Skeletal muscle tissue (tissue), 4 donors: Measurements from ENCODE around the gene PDCD10. TPM values are rescaled to one million over a fixed set of nuclear protein-coding genes. Genes with fewer than 3 reads are reported as not detected.

Experiments
- H3K27ac ChIP-seq: one replicate; pipeline ENCODE4 v1.7.0; 2013; ENCODE audit warnings: mild to moderate bottlenecking, low read depth, low read length, inconsistent platforms
- H3K27me3 ChIP-seq, 3 donors: one replicate each; pipeline ENCODE4 v1.7.0; 2013; ENCODE audit warnings: low read length in 3 of 3; ENCODE audit not compliant: control insufficient read depth in 3 of 3, insufficient read depth in 3 of 3
- H3K36me3 ChIP-seq, 3 donors: one replicate each; pipeline ENCODE4 v1.7.0; 2013; ENCODE audit warnings: low read length in 3 of 3; ENCODE audit not compliant: control insufficient read depth in 3 of 3, insufficient read depth in 3 of 3
- H3K4me1 ChIP-seq, 3 donors: one replicate each; pipeline ENCODE4 v1.7.0; 2013; ENCODE audit warnings: low read length in 3 of 3, mild to moderate bottlenecking in 3 of 3; ENCODE audit not compliant: control insufficient read depth in 3 of 3, insufficient read depth in 3 of 3
- H3K4me3 ChIP-seq, 3 donors: one replicate each; pipeline ENCODE4 v1.7.0; 2013; ENCODE audit warnings: low read length in 3 of 3
- H3K9ac ChIP-seq, 3 donors: one replicate each; pipeline ENCODE4 v1.7.0; 2013; ENCODE audit warnings: low read length in 3 of 3, mild to moderate bottlenecking in 3 of 3, moderate library complexity in 2 of 3, low read depth in 1 of 3
- H3K9me3 ChIP-seq, 3 donors: one replicate each; pipeline ENCODE4 v1.7.0; 2013; ENCODE audit warnings: low read length in 3 of 3; ENCODE audit not compliant: control insufficient read depth in 3 of 3
- total RNA-seq: library from RNA; depleted of rRNA; stranded (reverse); fragments of >200 nt; gene quantifications from one replicate; pipeline ENCODE4 v1.2.3, GENCODE V29; 2014
- donor health status: Osteomylitis.

The PDCD10 gene
- total RNA-seq, 1 donor from 2014 or later, result 37.1 TPM

- H3K4me3 ChIP-seq, result no peak overlapping the region
- no peaks in the 10 kb centered on the region for H3K27me3 ChIP-seq
- H3K36me3 ChIP-seq, result peaks cover 0 to 16% (median 8%) of the 10 kb centered on the region in 3 donors
- no peaks in the 10 kb centered on the region for H3K9me3 ChIP-seq
- no peaks in the 10 kb centered on the region for H3K4me1 ChIP-seq
- no peak overlapping the region for H3K27ac ChIP-seq
- H3K9ac ChIP-seq, result no peak overlapping the region
These were observed 16.1 kb downstream of the PDCD10 start for GRCh38 chr3:167718582-167718981.

GRCh38 chr3:167716920-167717319, 17.8 kb downstream of the PDCD10 start:
- no peaks in the 10 kb centered on the region for H3K4me1 ChIP-seq
- no peak overlapping the region for H3K9ac ChIP-seq
- no peaks in the 10 kb centered on the region for H3K9me3 ChIP-seq
- no peak overlapping the region for H3K27ac ChIP-seq
- no peak overlapping the region for H3K4me3 ChIP-seq
- H3K27me3 ChIP-seq, result no peaks in the 10 kb centered on the region
- peaks cover 0 to 16% (median 8%) of the 10 kb centered on the region in 3 donors for H3K36me3 ChIP-seq

GRCh38 chr3:167714871-167715270, 19.8 kb downstream of the PDCD10 start:
- Histone ChIP-seq H3K9ac (no peak overlapping the region), H3K36me3 (peaks cover under 1 to 15% (median 10%) of the 10 kb centered on the region in 3 donors), H3K27ac (no peak overlapping the region), H3K27me3 (no peaks in the 10 kb centered on the region), H3K9me3 (no peaks in the 10 kb centered on the region), H3K4me1 (no peaks in the 10 kb centered on the region), H3K4me3 (no peak overlapping the region)

GRCh38 chr3:167712445-167712844, 22.2 kb downstream of the PDCD10 start:
- Histone ChIP-seq H3K9me3 (no peaks in the 10 kb centered on the region), H3K27me3 (no peaks in the 10 kb centered on the region), H3K4me1 (no peaks in the 10 kb centered on the region), H3K4me3 (no peak overlapping the region), H3K36me3 (peaks cover 8 to 10% (median 8%) of the 10 kb centered on the region in 3 donors), H3K9ac (no peak overlapping the region), H3K27ac (no peak overlapping the region)

GRCh38 chr3:167711439-167711838, 23.3 kb downstream of the PDCD10 start:
- Histone ChIP-seq H3K27ac (no peak overlapping the region), H3K9ac (no peak overlapping the region), H3K36me3 (peaks cover 8 to 10% (median 8%) of the 10 kb centered on the region in 3 donors), H3K27me3 (no peaks in the 10 kb centered on the region), H3K4me1 (no peaks in the 10 kb centered on the region), H3K9me3 (no peaks in the 10 kb centered on the region), H3K4me3 (no peak overlapping the region)

GRCh38 chr3:167710552-167710951, 24.1 kb downstream of the PDCD10 start:
- no peak overlapping the region for H3K9ac ChIP-seq
- no peaks in the 10 kb centered on the region for H3K4me1 ChIP-seq
- no peaks in the 10 kb centered on the region for H3K9me3 ChIP-seq
- H3K27ac ChIP-seq, result no peak overlapping the region
- peaks cover 8 to 10% (median 8%) of the 10 kb centered on the region in 3 donors for H3K36me3 ChIP-seq
- no peak overlapping the region for H3K4me3 ChIP-seq
- no peaks in the 10 kb centered on the region for H3K27me3 ChIP-seq

- H3K27me3 ChIP-seq, result no peaks in the 10 kb centered on the region
- no peak overlapping the region for H3K9ac ChIP-seq
- no peaks in the 10 kb centered on the region for H3K9me3 ChIP-seq
- no peaks in the 10 kb centered on the region for H3K4me1 ChIP-seq
- H3K4me3 ChIP-seq, result no peak overlapping the region
- peaks cover 8 to 10% (median 8%) of the 10 kb centered on the region in 3 donors for H3K36me3 ChIP-seq
- H3K27ac ChIP-seq, result no peak overlapping the region
These were observed 25.0 kb downstream of the PDCD10 start for GRCh38 chr3:167709690-167710089.

GRCh38 chr3:167705840-167706239, 28.9 kb downstream of the PDCD10 start:
- Histone ChIP-seq H3K9ac (no peak overlapping the region), H3K27me3 (no peaks in the 10 kb centered on the region), H3K4me1 (no peaks in the 10 kb centered on the region), H3K27ac (no peak overlapping the region), H3K9me3 (no peaks in the 10 kb centered on the region), H3K4me3 (no peak overlapping the region), H3K36me3 (peaks cover 8 to 18% (median 8%) of the 10 kb centered on the region in 3 donors)

- Histone ChIP-seq H3K36me3 (peaks cover 0 to 8% (median 2%) of the 10 kb centered on the region in 3 donors), H3K27ac (no peak overlapping the region), H3K4me1 (no peaks in the 10 kb centered on the region), H3K4me3 (no peak overlapping the region), H3K27me3 (no peaks in the 10 kb centered on the region), H3K9me3 (no peaks in the 10 kb centered on the region), H3K9ac (no peak overlapping the region)
These were observed 33.8 kb downstream of the PDCD10 start for GRCh38 chr3:167700926-167701325.

GRCh38 chr3:167700046-167700445, 34.6 kb downstream of the PDCD10 start:
- Histone ChIP-seq H3K4me1 (no peaks in the 10 kb centered on the region), H3K27ac (no peak overlapping the region), H3K9me3 (no peaks in the 10 kb centered on the region), H3K4me3 (no peak overlapping the region), H3K9ac (no peak overlapping the region), H3K36me3 (peaks cover 0 to 10% (median 4%) of the 10 kb centered on the region in 3 donors), H3K27me3 (no peaks in the 10 kb centered on the region)
